ENCODE data around the gene ERBB2.

ERBB2 gene

DNA sequence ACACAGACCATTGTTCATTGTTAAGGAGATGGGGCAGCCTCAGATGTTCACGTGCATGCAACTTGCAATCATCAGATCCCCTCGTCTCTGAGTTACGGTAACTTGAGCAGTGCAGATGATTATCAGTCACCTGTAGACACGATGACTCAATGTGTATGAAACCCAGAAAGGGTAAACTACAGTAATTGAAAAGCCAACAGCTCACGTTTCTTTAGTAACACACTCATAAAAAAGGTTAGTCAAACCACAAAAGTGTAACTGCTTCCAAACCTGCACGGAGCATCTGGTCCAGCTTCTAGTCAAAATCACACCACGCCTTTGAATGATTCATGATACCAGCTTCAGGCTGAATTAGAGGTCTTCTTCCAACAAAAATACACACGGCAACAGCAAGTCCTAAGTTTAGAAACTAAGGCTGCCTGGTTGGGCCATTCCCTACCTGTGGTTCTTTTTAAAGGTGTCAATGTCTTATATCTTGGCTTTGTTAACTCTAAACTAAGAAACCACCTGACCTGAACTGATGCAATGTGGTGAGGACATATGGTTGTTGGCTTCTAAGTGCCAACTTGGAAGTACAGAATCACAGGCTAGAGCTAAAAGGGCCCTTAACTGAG is 70.2 kb downstream of the ERBB2 start:
- DNase-seq, result no peak

DNA sequence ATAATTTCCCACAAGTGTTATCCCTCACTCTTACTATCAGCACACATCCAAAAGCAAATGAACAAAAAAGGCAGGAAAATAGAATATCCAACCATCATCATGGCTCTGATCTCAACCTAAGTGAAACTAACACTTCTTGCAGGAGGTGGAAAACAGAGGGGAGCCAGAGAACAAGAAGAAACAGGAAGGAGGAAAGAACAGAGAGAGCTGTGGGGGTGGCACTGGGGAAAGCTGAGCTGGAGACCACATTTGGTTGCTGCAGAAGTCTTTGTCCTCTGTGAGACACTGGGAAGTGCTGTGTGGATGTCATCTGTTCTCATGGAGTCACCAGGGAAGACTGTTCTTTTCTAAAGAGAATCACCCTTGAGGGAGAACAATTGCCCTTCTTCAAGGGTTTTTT is 72.6 kb downstream of the ERBB2 start:
- no peak for DNase-seq

DNA sequence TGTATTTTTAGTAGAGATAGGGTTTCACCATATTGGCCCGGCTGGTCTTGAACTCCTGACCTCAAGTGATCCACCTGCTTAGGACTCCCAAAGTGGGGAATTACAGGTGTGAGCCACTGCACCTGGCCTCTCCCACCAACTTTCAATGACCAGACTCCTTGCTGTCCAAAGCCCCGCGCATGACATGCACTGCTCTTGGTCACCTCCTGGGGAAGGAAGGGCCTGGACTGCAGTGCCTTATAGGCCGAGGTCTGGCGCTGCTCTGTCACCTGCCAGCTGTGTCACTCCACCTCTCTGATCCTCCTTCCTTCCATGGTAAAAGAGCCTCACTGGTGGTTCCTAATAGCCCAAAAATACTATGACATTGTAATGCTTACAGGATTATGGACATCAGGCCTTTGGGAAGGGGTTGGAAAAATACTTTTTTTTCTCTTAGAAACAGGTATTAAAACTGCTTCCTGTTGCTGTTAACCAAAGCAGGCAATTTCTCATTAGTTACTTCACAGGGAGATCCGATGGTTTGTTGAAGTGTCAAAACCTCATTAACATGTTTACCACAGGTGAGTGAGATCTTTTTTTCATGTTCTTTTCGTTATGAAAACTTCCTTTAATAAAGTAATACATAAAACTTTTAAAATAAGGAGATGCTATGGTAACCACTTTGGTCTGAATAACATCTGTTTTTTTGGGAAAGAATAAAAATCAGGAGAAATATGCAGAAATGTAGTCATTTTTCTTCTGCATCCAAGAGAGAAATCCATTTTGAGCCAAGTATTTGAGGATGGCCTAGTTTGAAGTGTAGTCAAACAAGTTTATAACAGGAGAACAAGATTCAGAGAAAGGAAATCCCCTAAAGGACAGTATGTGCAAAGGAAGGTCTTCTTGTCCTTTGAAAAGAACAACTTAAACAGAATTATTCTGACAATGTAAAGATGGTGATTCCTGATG is 73.4 kb downstream of the ERBB2 start:
- DNase-seq, result no peak

DNA sequence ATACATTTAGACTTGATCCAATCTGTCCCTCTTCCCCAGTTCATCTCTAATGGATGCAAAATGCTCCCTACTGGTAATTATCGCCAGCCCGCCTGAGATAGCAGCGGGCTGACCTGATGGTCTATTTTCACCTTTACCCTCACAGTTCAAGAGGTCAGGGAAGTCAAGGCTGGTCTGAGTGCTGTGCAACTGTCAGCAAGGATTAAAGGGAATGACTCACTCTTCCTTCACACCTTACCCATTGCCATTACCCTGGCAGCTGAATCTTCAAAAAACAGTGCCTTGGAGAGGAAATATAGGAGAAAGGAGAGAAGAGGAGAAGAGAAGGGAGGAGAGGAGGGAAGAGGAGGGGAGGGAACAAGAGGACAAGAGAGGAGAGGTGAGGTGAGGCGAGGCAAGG is 74.2 kb downstream of the ERBB2 start:
- DNase-seq, result no peak

DNA sequence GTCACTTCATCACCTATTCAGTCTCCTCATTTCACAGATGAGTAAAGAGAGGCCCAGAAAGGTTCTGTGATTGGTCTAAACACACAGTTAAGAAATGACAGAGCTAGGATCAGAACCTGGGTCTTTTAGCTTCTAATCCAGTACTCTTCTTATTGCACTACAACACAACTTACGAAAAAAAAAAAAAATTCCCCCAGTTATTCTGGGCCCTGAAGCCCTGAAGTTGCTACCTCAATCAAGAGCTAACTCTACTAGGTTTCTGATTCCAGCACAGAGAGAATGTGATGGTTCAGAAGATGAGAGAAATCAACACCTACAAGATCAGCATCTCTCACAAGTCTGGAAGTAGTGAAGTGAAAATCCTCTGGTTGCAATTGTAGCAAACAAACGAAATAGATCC is 75.2 kb downstream of the ERBB2 start:
- no peak for DNase-seq

DNA sequence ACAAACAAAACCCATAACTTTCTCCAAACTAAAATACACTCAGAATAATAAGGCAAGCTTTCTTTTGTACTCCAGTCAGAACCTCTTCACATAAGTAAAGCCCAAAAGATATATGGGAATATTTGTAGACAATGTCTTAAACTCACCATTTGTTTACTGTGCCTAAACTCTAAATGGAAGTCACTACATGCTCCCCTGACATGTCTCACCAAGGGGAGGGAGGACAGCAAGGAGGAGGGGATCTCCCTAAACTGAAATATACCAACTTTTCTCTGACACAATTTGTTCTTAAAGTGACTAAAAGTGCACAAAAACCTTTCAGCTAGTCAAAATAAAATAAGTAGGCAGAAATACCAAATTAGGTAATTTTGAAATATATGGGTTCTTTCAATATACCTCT is 76.4 kb downstream of the ERBB2 start:
- no peak for DNase-seq

DNA sequence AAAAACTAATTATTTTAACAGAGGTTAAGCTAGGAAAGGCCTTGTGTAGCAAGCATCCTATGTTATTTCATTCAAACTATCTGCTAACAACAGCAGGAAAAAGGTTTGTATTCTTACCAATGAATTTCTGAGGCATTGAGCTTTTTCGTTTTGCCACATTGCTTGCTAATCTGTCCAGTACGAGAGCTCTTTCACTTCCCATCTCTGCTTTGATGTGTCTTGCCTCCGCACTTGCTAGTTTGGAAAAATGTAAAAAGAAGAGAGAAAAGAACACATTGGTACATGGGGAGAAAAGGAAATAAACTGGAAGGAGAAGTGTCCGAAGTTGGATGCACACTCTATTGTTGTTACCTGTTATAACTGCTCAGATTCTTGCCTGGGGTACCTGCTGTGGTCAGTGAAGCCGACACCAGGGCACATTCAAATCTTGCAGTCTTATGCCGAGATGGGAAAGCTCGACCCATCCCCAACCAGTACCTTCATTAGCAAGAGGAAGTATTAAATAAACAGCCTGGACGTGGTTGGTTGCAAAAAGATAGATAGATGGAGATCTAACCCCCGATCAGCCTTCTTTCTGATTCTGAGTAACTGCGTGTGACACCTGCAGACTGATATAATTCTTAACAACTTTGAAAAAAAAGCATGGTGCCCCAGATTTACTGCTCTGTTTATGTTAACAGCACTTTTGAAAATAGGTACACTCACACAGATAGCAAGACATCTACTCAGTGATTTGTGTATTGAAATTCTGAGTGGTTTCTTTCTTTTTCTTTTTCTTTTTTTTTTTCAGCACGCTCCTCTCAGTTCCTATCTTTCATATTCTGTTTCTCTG is 77.9 kb downstream of the ERBB2 start:
- DNase-seq, result no peak
